HepG2 (cell line): Measurements from ENCODE around the gene MAP2K7. TPM values are rescaled to one million over a fixed set of nuclear protein-coding genes. Genes with fewer than 3 reads are reported as not detected.

Experiments used
- BRCA1 ChIP-seq: sonication (generic); formaldehyde crosslinking; IDR thresholded peaks from 2 replicates; pipeline ENCODE4 v1.4.0; 2020; ENCODE audit warnings: missing genetic modification reagents
- DMTF1 ChIP-seq: sonication (generic); formaldehyde crosslinking; IDR thresholded peaks from 2 replicates; pipeline ENCODE4 v1.4.0; 2020; ENCODE audit warnings: mild to moderate bottlenecking, missing genetic modification reagents
- FOXA1 ChIP-seq, 2 experiments: fragments of 450-650 bp in 1 of 2; sonication (generic) in 1 of 2; formaldehyde crosslinking in 1 of 2; IDR thresholded peaks; 2 replicates each; pipeline versions ENCODE4 v1.4.0 to v1.6.1; 2016 to 2020; ENCODE audit warnings: missing genetic modification reagents in 1 of 2
- NR3C1 ChIP-seq: sonication (generic); formaldehyde crosslinking; IDR thresholded peaks from 2 replicates; pipeline ENCODE4 v1.4.0; 2020; ENCODE audit warnings: missing genetic modification reagents
- SNAI1 ChIP-seq: sonication (generic); formaldehyde crosslinking; IDR thresholded peaks from 2 replicates; pipeline ENCODE4 v1.5.0; 2020; ENCODE audit warnings: mild to moderate bottlenecking, missing genetic modification reagents, borderline replicate concordance
- USF2 ChIP-seq, 2 experiments: sonication (generic) in 1 of 2; formaldehyde crosslinking in 1 of 2; IDR thresholded peaks; 2 replicates each; pipeline versions ENCODE4 v1.5.1 to v1.6.1; 2011 to 2020; ENCODE audit warnings: borderline replicate concordance in 1 of 2, low read depth in 1 of 2, low read length in 1 of 2, mild to moderate bottlenecking in 1 of 2, missing genetic modification reagents in 1 of 2, moderate library complexity in 1 of 2
- ZBTB21 ChIP-seq: sonication (generic); formaldehyde crosslinking; IDR thresholded peaks from 2 replicates; pipeline ENCODE4 v1.4.0; 2020; ENCODE audit warnings: missing genetic modification reagents
- ZBTB33 ChIP-seq: sonication (generic); formaldehyde crosslinking; IDR thresholded peaks from 2 replicates; pipeline ENCODE4 v1.4.0; 2020; ENCODE audit warnings: missing genetic modification reagents
- ZBTB37 ChIP-seq: sonication (generic); formaldehyde crosslinking; IDR thresholded peaks from 2 replicates; pipeline ENCODE4 v1.4.0; 2020; ENCODE audit warnings: mild to moderate bottlenecking, missing genetic modification reagents
- ZBTB46 ChIP-seq: sonication (generic); formaldehyde crosslinking; IDR thresholded peaks from 2 replicates; pipeline ENCODE4 v1.4.0; 2020; ENCODE audit warnings: mild to moderate bottlenecking, missing genetic modification reagents, borderline replicate concordance
- ZFP91 ChIP-seq: sonication (generic); formaldehyde crosslinking; IDR thresholded peaks from 2 replicates; pipeline ENCODE4 v1.9.0; 2022; ENCODE audit warnings: missing genetic modification reagents, mild to moderate bottlenecking, borderline replicate concordance
- ZFX ChIP-seq: sonication (generic); formaldehyde crosslinking; IDR thresholded peaks from 2 replicates; pipeline ENCODE4 v1.4.0; 2020; ENCODE audit warnings: mild to moderate bottlenecking, low read depth, missing genetic modification reagents, moderate library complexity
- ZNF160 ChIP-seq: sonication (generic); formaldehyde crosslinking; IDR thresholded peaks from 2 replicates; pipeline ENCODE4 v1.8.0; 2022; ENCODE audit warnings: mild to moderate bottlenecking, inconsistent platforms, missing genetic modification reagents
- ZNF34 ChIP-seq: sonication (generic); formaldehyde crosslinking; IDR thresholded peaks from 2 replicates; pipeline ENCODE4 v1.4.0; 2020; ENCODE audit warnings: mild to moderate bottlenecking, missing genetic modification reagents, borderline replicate concordance
- ZNF777 ChIP-seq: sonication (generic); formaldehyde crosslinking; IDR thresholded peaks from 2 replicates; pipeline ENCODE4 v1.4.0; 2020; ENCODE audit warnings: missing genetic modification reagents
- polyA plus RNA-seq, 8 experiments: library from polyadenylated mRNA; depleted of rRNA in 3 of 8; stranded (reverse) in 7 of 8; unstranded in 1 of 8; fragments of >200 nt; fragmentation: Illumina TruSeq in 4 of 8; extraction: Trizol in 4 of 8; gene quantifications; 2 replicates each; pipeline versions ENCODE4 v1.2.1 to v1.2.3, GENCODE V29; 2011 to 2016; ENCODE audit warnings: low read depth in 4 of 8, missing spikeins in 1 of 8, mixed read lengths in 1 of 8; ENCODE audit not compliant: insufficient read depth in 1 of 8
- total RNA-seq, 5 experiments: library from RNA; depleted of rRNA; stranded (reverse); fragments of >200 nt; fragmentation: Illumina TruSeq; extraction: Trizol; gene quantifications; 2 replicates each; pipeline ENCODE4 v1.2.3, GENCODE V29; 2016; ENCODE audit warnings: low read depth in 1 of 5

Gene MAP2K7
- total and polyA plus RNA-seq, 2 of the 13 experiments (the other 11 are each of a cell fraction or from before 2014, with no cell fraction given) = 9.0 to 10.8 TPM

GRCh38 chr19:7903244-7904073, at the start of gene MAP2K7 (continued):
- no peak for TF ChIP-seq USF2 (IDR thresholded peaks at IDR 0.05; ENCODE audit: low read depth, low read length)
- TF ChIP-seq USF2 (CRISPR knock-in tag; IDR thresholded peaks at IDR 0.05; ENCODE audit: borderline replicate concordance) = peak; percentile 46; the same call in 1 of the 2 replicates
- TF ChIP-seq ZNF34 (CRISPR knock-in tag) = 0 out of 2 replicates have a peak, but pooled peaks have one; percentile 52
- peak; percentile 80 for TF ChIP-seq ZFX (CRISPR knock-in tag)
- peak; percentile 68; the same call in 1 of the 2 replicates for TF ChIP-seq DMTF1 (CRISPR knock-in tag)
- no peak for TF ChIP-seq ZBTB33
- no peak for TF ChIP-seq ZBTB37 (CRISPR knock-in tag)
- no peak for TF ChIP-seq ZNF160 (CRISPR knock-in tag)
- no peak for TF ChIP-seq FOXA1 (IDR thresholded peaks at IDR 0.05)
- TF ChIP-seq FOXA1 (CRISPR knock-in tag; IDR thresholded peaks at IDR 0.05) = 0 out of 2 replicates have a peak, but pooled peaks have one; percentile 31
- peak; percentile 76 for TF ChIP-seq ZNF777
- no peak for TF ChIP-seq ZBTB21 (CRISPR knock-in tag)
- no peak for TF ChIP-seq NR3C1 (CRISPR knock-in tag)
- TF ChIP-seq SNAI1 (CRISPR knock-in tag) = no peak
- TF ChIP-seq ZFP91 (CRISPR knock-in tag) = peak; percentile 78
- peak; percentile 77; the same call in 1 of the 2 replicates for TF ChIP-seq BRCA1
- TF ChIP-seq ZBTB46 = peak; percentile 57; the same call in 1 of the 2 replicates
